HEK293T (cell line): Measurements from ENCODE around the gene CARD19.

ENCODE experiments used
- CTCF ChIA-PET: fragments of 350-600 bp; formaldehyde crosslinking; extraction: SDS; loops from one replicate; lab custom pipeline; 2021; ENCODE audit warnings: antibody characterized with exemption, inconsistent platforms; lab: Yijun Ruan, JAX
- POLR2A ChIA-PET: fragments of 350-600 bp; formaldehyde crosslinking; extraction: SDS; loops from one replicate; lab custom pipeline; 2020; ENCODE audit warnings: antibody characterized with exemption, inconsistent platforms; lab: Yijun Ruan, JAX
- DNase-seq: peaks from one replicate; pipeline ENCODE4 v3.0.0; 2012; ENCODE audit warnings: mixed read lengths; ENCODE audit errors: extremely low spot score
- ARNT ChIP-seq: fragments of 450-650 bp; IDR thresholded peaks from 2 replicates; pipeline ENCODE4 v1.6.1; 2017; ENCODE audit warnings: mild to moderate bottlenecking
- BHLHE40 ChIP-seq: fragments of 450-650 bp; IDR thresholded peaks from 2 replicates; pipeline ENCODE4 v1.6.1; 2016; ENCODE audit warnings: mild to moderate bottlenecking, moderate library complexity, borderline replicate concordance
- CTBP1 ChIP-seq: fragments of 450-650 bp; IDR thresholded peaks from 2 replicates; pipeline ENCODE4 v1.6.1; 2016; ENCODE audit warnings: borderline replicate concordance
- ELF4 ChIP-seq: fragments of 450-650 bp; IDR thresholded peaks from 2 replicates; pipeline ENCODE4 v1.6.1; 2017; ENCODE audit warnings: antibody characterized with exemption
- FOXA1 ChIP-seq: fragments of 450-650 bp; IDR thresholded peaks from 2 replicates; pipeline ENCODE4 v1.6.1; 2016; ENCODE audit warnings: mild to moderate bottlenecking
- FOXK2 ChIP-seq: fragments of 450-650 bp; IDR thresholded peaks from 2 replicates; pipeline ENCODE4 v1.6.1; 2016; ENCODE audit warnings: mild to moderate bottlenecking
- FOXM1 ChIP-seq: fragments of 450-650 bp; IDR thresholded peaks from 2 replicates; pipeline ENCODE4 v1.6.1; 2017; ENCODE audit warnings: mild to moderate bottlenecking, borderline replicate concordance
- HDGF ChIP-seq: fragments of 450-650 bp; IDR thresholded peaks from 2 replicates; pipeline ENCODE4 v1.6.1; 2017; ENCODE audit warnings: antibody characterized with exemption, borderline replicate concordance
- L3MBTL2 ChIP-seq: fragments of 450-650 bp; conservative IDR thresholded peaks from 2 replicates; pipeline ENCODE4 v1.6.1; 2016; ENCODE audit warnings: mild to moderate bottlenecking
- LEF1 ChIP-seq: fragments of 450-650 bp; IDR thresholded peaks from 2 replicates; pipeline ENCODE4 v1.6.1; 2017; ENCODE audit warnings: mild to moderate bottlenecking, borderline replicate concordance
- NFRKB ChIP-seq: fragments of 450-650 bp; IDR thresholded peaks from 2 replicates; pipeline ENCODE4 v1.6.1; 2016; ENCODE audit warnings: mild to moderate bottlenecking, moderate library complexity
- PKNOX1 ChIP-seq: fragments of 450-650 bp; IDR thresholded peaks from 2 replicates; pipeline ENCODE4 v1.6.1; 2016
- SP1 ChIP-seq: fragments of 450-650 bp; IDR thresholded peaks from 2 replicates; pipeline ENCODE4 v1.6.1; 2017
- SUZ12 ChIP-seq: fragments of 450-650 bp; IDR thresholded peaks from 2 replicates; pipeline ENCODE4 v1.6.1; 2016; ENCODE audit warnings: mild to moderate bottlenecking
- TARDBP ChIP-seq: fragments of 450-650 bp; IDR thresholded peaks from 2 replicates; pipeline ENCODE4 v1.6.1; 2016
- ZNF384 ChIP-seq: fragments of 450-650 bp; IDR thresholded peaks from 2 replicates; pipeline ENCODE4 v1.6.1; 2016

Gene CARD19

GRCh38 chr9:93093877-93094657, 1.9 kb upstream of the CARD19 start:
- DNase-seq = no peak
- ChIA-PET POLR2A (interaction anchor here (0.6 kb wide), 1 partner anchor 8 kb away, joined by 3 read pairs; no protein-coding TSS in a partner anchor), CTCF (interaction anchor here (0.6 kb wide), 1 partner anchor 137 kb away, joined by 4 read pairs; no protein-coding TSS in a partner anchor)
- TF ChIP-seq NFRKB (no peak), PKNOX1 (no peak), LEF1 (no peak), BHLHE40 (no peak), SUZ12 (no peak), ARNT (no peak)

- CTCF ChIA-PET = no interaction called here
- DNase-seq = no peak
- TF ChIP-seq CTBP1 = no peak
- no peak for TF ChIP-seq FOXA1
- TF ChIP-seq L3MBTL2 = no peak
- no peak for TF ChIP-seq SUZ12
- no peak for TF ChIP-seq FOXM1
- TF ChIP-seq FOXK2 = no peak
- no peak for TF ChIP-seq BHLHE40
- TF ChIP-seq ZNF384 = no peak
- POLR2A ChIA-PET = interaction anchor here (0.6 to 1.2 kb wide), 2 partner anchors 8 to 39 kb away, joined by 3 to 5 read pairs; no protein-coding TSS in a partner anchor
These were observed 1.3 kb upstream of the CARD19 start for GRCh38 chr9:93094658-93095204.

GRCh38 chr9:93095205-93096130, 549 bp upstream of the CARD19 start:
- ChIA-PET POLR2A (interaction anchor here (0.6 to 1.2 kb wide), 3 partner anchors 14 to 40 kb away, joined by 3 to 5 read pairs (median 4); no protein-coding TSS in a partner anchor), CTCF (no interaction called here)
- peak; percentile 99 for DNase-seq
- peak; percentile 75 for TF ChIP-seq PKNOX1
- TF ChIP-seq FOXA1 = no peak

GRCh38 chr9:93096811-93097382, 880 bp downstream of the CARD19 start:
- CTCF ChIA-PET = interaction anchor here (1.5 kb wide), 1 partner anchor 12 kb away, joined by 4 read pairs; no protein-coding TSS in a partner anchor

GRCh38 chr9:93097511-93098201, 1.6 kb downstream of the CARD19 start:
- no peak for DNase-seq
- POLR2A ChIA-PET = interaction anchor here (1.1 kb wide), 1 partner anchor 8 kb away, joined by 3 read pairs; no protein-coding TSS in a partner anchor
- CTCF ChIA-PET = interaction anchor here (1.5 kb wide), 1 partner anchor 11 kb away, joined by 4 read pairs; no protein-coding TSS in a partner anchor
- TF ChIP-seq NFRKB = no peak
- TF ChIP-seq FOXM1 = no peak
- TF ChIP-seq TARDBP = no peak
- no peak for TF ChIP-seq FOXA1
- TF ChIP-seq SUZ12 = no peak
- no peak for TF ChIP-seq LEF1
- TF ChIP-seq CTBP1 = no peak
- no peak for TF ChIP-seq ZNF384
- no peak for TF ChIP-seq HDGF
- no peak for TF ChIP-seq ARNT
- no peak for TF ChIP-seq L3MBTL2
- TF ChIP-seq PKNOX1 = no peak
- no peak for TF ChIP-seq SP1
- TF ChIP-seq ELF4 = no peak
- TF ChIP-seq FOXK2 = no peak

More at GRCh38 chr9:93096811-93097382, 880 bp downstream of the CARD19 start:
- no peak for TF ChIP-seq FOXK2
- no peak for TF ChIP-seq PKNOX1
- no peak for TF ChIP-seq TARDBP
- TF ChIP-seq ZNF384 = no peak
- TF ChIP-seq NFRKB = no peak
- no peak for TF ChIP-seq LEF1
- TF ChIP-seq ARNT = no peak
- TF ChIP-seq SP1 = no peak
- no peak for TF ChIP-seq BHLHE40
- TF ChIP-seq HDGF = no peak
- DNase-seq = no peak
- POLR2A ChIA-PET = interaction anchor here (1.0 to 1.1 kb wide), 2 partner anchors 8 to 357 kb away, joined by 3 read pairs; no protein-coding TSS in a partner anchor
